Suppressor macrophage treated with lipopolysaccharide for 1 hour (primary cell): ENCODE results near the gene HSPBP1.

Source experiments
- DNase-seq, 3 donors: peaks; one replicate each; pipeline ENCODE4 v3.0.0-alpha.2; 2020 to 2022

HSPBP1 gene

GRCh38 chr19:55304279-55304978, 24.5 kb upstream of the HSPBP1 start:
- DNase-seq, result peak in 1 of 3 donors; percentile 30

- no peak for DNase-seq
Measured at GRCh38 chr19:55303477-55303876, 23.6 kb upstream of the HSPBP1 start.

- DNase-seq, result no peak
Measured at GRCh38 chr19:55302318-55302703, 22.4 kb upstream of the HSPBP1 start.

- DNase-seq, result peak; percentile 91 to 95 (median 94)
Measured at GRCh38 chr19:55301459-55302317, 21.8 kb upstream of the HSPBP1 start.

- DNase-seq, result no peak
Measured at GRCh38 chr19:55300886-55301458, 21.1 kb upstream of the HSPBP1 start.

GRCh38 chr19:55299991-55300390, 20.1 kb upstream of the HSPBP1 start:
- DNase-seq, result no peak

- no peak for DNase-seq
Measured at GRCh38 chr19:55297267-55297666, 17.4 kb upstream of the HSPBP1 start.

GRCh38 chr19:55289117-55289796, 9.3 kb upstream of the HSPBP1 start:
- DNase-seq, result no peak

- no peak for DNase-seq
Measured at GRCh38 chr19:55287361-55288079, 7.6 kb upstream of the HSPBP1 start.

- DNase-seq, result no peak
Measured at GRCh38 chr19:55285229-55285890, 5.5 kb upstream of the HSPBP1 start.

- no peak for DNase-seq
Measured at GRCh38 chr19:55284405-55285058, 4.6 kb upstream of the HSPBP1 start.

- no peak for DNase-seq
Measured at GRCh38 chr19:55283548-55284377, 3.9 kb upstream of the HSPBP1 start, which contains the start of gene BRSK1. BRSK1 (plus strand) TSS chr19:55283997; CDS start chr19:55284443, 446 bp downstream.

GRCh38 chr19:55279340-55279739, 570 bp downstream of the HSPBP1 start:
- no peak for DNase-seq

GRCh38 chr19:55278391-55279135, 1.3 kb downstream of the HSPBP1 start:
- no peak for DNase-seq

GRCh38 chr19:55277494-55277893, 2.4 kb downstream of the HSPBP1 start:
- no peak for DNase-seq

GRCh38 chr19:55276720-55277430, 3.0 kb downstream of the HSPBP1 start:
- DNase-seq, result no peak

GRCh38 chr19:55275851-55276719, 3.8 kb downstream of the HSPBP1 start:
- peak in 1 of 3 donors; percentile 15 for DNase-seq
